ENCODE data around the gene SPSB3. TPM values are rescaled to one million over a fixed set of nuclear protein-coding genes. Genes with fewer than 3 reads are reported as not detected.
"Not testable (repeated sequence)": the region's sequence is repeated elsewhere in the genome, so short reads cannot be mapped to it uniquely, and the experiment has no call there.

Gene SPSB3
- total and polyA plus RNA-seq, 9 of the 15 experiments (the other 6 are each of a cell fraction or from before 2014, with no cell fraction given) = 0.39 to 37.4 (median 7.1) TPM

GRCh38 chr16:1732551-1732987, 49.8 kb downstream of the SPSB3 start:
- POLR2A ChIA-PET = interaction anchor here (0.5 to 0.7 kb wide), 2 partner anchors 21 to 25 kb away, joined by 3 to 4 read pairs; no protein-coding TSS in a partner anchor
- 99% methylated on average over 14 of the region's 21 CpGs for WGBS (ENCODE audit: insufficient coverage, low coverage, missing lambda C conversion rate)
- intact Hi-C loops (cut with micrococcal nuclease) = not testable (repeated sequence)

GRCh38 chr16:1732071-1732470, 50.3 kb downstream of the SPSB3 start:
- no peak overlapping the region; a peak in 1 of 4 replicates for H3K9ac ChIP-seq (ENCODE audit: insufficient read depth in 1 of 2, low read depth in 2 of 2, low read length in 2 of 2)
- ATAC-seq (no peak), DNase-seq (ENCODE audit: extremely low read depth in 1 of 4, low spot score in 3 of 4) (no peak), FAIRE-seq (no peak)
- in situ Hi-C loops (cut with MboI) (no loop called here), intact Hi-C loops (cut with micrococcal nuclease) (no loop called here)
- POLR2A ChIA-PET = interaction anchor here (0.5 to 0.7 kb wide), 2 partner anchors 21 to 24 kb away, joined by 3 to 4 read pairs; no protein-coding TSS in a partner anchor
- peaks cover 0 to 27% of the 10 kb centered on the region in 2 experiments; a peak in 2 of 5 replicates for H3K4me1 ChIP-seq (replicated peaks in 1 of 2; ENCODE audit: control insufficient read depth in 2 of 2, insufficient read depth in 2 of 2, low read length in 2 of 2)
- H2AFZ ChIP-seq (ENCODE audit: low read depth, low read length) = no peak overlapping the region
- no peaks in the 10 kb centered on the region; the same call in 2 of the 3 replicates for H3K79me2 ChIP-seq (ENCODE audit: control insufficient read depth, insufficient read depth, low read length)
- H3K36me3 ChIP-seq (ENCODE audit: control insufficient read depth, insufficient read depth, low read length) = peaks cover 55% of the 10 kb centered on the region; the same call in 2 of the 3 replicates
- no peaks in the 10 kb centered on the region for H3K27me3 ChIP-seq (ENCODE audit: control insufficient read depth in 2 of 2, insufficient read depth in 2 of 2, low read length in 2 of 2)
- no TSS peak for BruUV-seq (replicated peaks)
- TF ChIP-seq MTA2 (IDR thresholded peaks at IDR 0.05; ENCODE audit: low read depth) (no peak), POLR2G (IDR thresholded peaks at IDR 0.05; ENCODE audit: low read depth, low read length) (peak; percentile 22; the same call in 1 of the 2 replicates)
- no peaks in the 10 kb centered on the region for H4K20me1 ChIP-seq (replicated peaks; ENCODE audit: control insufficient read depth, insufficient read depth, low read length)
- peaks cover 24% of the 10 kb centered on the region for H3K9me3 ChIP-seq (replicated peaks; ENCODE audit: control insufficient read depth, insufficient read depth, low read depth, low read length)
- H3K9me1 ChIP-seq (ENCODE audit: control insufficient read depth, insufficient read depth, low read length) = no peaks in the 10 kb centered on the region
- H3K27ac ChIP-seq (ENCODE audit: extremely low read depth, low read depth, low read length) = no peak overlapping the region
- CTCF ChIA-PET (ENCODE audit: low intra/inter-chr PET ratio) = no interaction called here
- no peak overlapping the region for H3K4me2 ChIP-seq (ENCODE audit: insufficient read depth, low read length)
- 92% methylated on average over 11 of the region's 14 CpGs for WGBS (ENCODE audit: insufficient coverage, low coverage, missing lambda C conversion rate)
- no peak overlapping the region for H3K4me3 ChIP-seq

More at GRCh38 chr16:1732551-1732987, 49.8 kb downstream of the SPSB3 start:
- H3K79me2 ChIP-seq (ENCODE audit: control insufficient read depth, insufficient read depth, low read length); H3K4me3 ChIP-seq; FAIRE-seq; H3K27ac ChIP-seq (ENCODE audit: extremely low read depth, low read depth, low read length); H2AFZ ChIP-seq (ENCODE audit: low read depth, low read length); BruUV-seq (replicated peaks); ATAC-seq; H3K9me1 ChIP-seq (ENCODE audit: control insufficient read depth, insufficient read depth, low read length); H3K4me2 ChIP-seq (ENCODE audit: insufficient read depth, low read length); H4K20me1 ChIP-seq (replicated peaks; ENCODE audit: control insufficient read depth, insufficient read depth, low read length); H3K27me3 ChIP-seq (ENCODE audit: control insufficient read depth in 2 of 2, insufficient read depth in 2 of 2, low read length in 2 of 2); DNase-seq (ENCODE audit: extremely low read depth in 1 of 4, low spot score in 3 of 4); H3K9ac ChIP-seq (ENCODE audit: insufficient read depth in 1 of 2, low read depth in 2 of 2, low read length in 2 of 2); CTCF ChIA-PET (ENCODE audit: low intra/inter-chr PET ratio); in situ Hi-C loops (cut with MboI): not testable (repeated sequence)
- Histone ChIP-seq H3K9me3 (replicated peaks; ENCODE audit: control insufficient read depth, insufficient read depth, low read depth, low read length) (peaks cover 29% of the 10 kb centered on the region), H3K4me1 (replicated peaks in 1 of 2; ENCODE audit: control insufficient read depth in 2 of 2, insufficient read depth in 2 of 2, low read length in 2 of 2) (peaks cover 0 to 26% of the 10 kb centered on the region in 2 experiments; a peak in 2 of 5 replicates), H3K36me3 (ENCODE audit: control insufficient read depth, insufficient read depth, low read length) (peaks cover 55% of the 10 kb centered on the region; the same call in 2 of the 3 replicates)

All from K562 (cell line).